ENCODE data around the gene SPOCK3.

DNA sequence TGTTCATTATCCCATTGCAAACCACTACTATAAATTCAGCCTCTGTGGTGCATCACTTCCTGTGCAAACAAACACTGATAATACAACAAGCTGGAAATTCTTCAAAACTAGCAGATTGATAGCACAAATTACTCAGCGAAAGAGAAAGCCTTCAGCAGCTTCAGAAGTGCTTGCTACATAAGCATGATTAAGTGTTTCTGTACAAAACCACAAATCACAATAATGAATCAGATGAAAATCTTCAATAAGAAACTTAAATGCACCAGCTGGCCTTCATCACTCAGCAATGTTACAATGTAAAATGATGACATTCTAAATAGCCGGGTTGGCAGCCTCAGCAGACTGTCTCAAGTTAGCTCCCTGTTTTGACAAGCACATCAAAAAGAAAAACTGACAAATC lies 262.2 kb downstream of the SPOCK3 start:
- no peak for TF ChIP-seq POLR2A (IDR thresholded peaks at IDR 0.05)
- TF ChIP-seq, protein P1, sequence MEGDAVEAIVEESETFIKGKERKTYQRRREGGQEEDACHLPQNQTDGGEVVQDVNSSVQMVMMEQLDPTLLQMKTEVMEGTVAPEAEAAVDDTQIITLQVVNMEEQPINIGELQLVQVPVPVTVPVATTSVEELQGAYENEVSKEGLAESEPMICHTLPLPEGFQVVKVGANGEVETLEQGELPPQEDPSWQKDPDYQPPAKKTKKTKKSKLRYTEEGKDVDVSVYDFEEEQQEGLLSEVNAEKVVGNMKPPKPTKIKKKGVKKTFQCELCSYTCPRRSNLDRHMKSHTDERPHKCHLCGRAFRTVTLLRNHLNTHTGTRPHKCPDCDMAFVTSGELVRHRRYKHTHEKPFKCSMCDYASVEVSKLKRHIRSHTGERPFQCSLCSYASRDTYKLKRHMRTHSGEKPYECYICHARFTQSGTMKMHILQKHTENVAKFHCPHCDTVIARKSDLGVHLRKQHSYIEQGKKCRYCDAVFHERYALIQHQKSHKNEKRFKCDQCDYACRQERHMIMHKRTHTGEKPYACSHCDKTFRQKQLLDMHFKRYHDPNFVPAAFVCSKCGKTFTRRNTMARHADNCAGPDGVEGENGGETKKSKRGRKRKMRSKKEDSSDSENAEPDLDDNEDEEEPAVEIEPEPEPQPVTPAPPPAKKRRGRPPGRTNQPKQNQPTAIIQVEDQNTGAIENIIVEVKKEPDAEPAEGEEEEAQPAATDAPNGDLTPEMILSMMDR (IDR thresholded peaks at IDR 0.05), result no peak
